HG02798 (cell line): ENCODE data around the gene P2RY8.

ENCODE experiments used
- ATAC-seq: cut with Tn5 transposase; IDR thresholded peaks from one replicate; pipeline ENCODE4 v1.9.1; 2021; ENCODE audit warnings: mild to moderate bottlenecking; ENCODE audit not compliant: unreplicated experiment, poor library complexity

The P2RY8 gene

GRCh38 chrX:1423215-1423614 is 113.8 kb downstream of the P2RY8 start:
- no peak for ATAC-seq

- no peak for ATAC-seq
Measured at GRCh38 chrX:1422135-1422465, 114.9 kb downstream of the P2RY8 start.

GRCh38 chrX:1421433-1422134 is 115.4 kb downstream of the P2RY8 start:
- ATAC-seq, result no peak

GRCh38 chrX:1420371-1420770 is 116.6 kb downstream of the P2RY8 start:
- no peak for ATAC-seq

- ATAC-seq, result no peak
Measured at GRCh38 chrX:1419545-1420355, 117.2 kb downstream of the P2RY8 start.

- no peak for ATAC-seq
Measured at GRCh38 chrX:1418901-1419544, 118.0 kb downstream of the P2RY8 start.

- ATAC-seq, result no peak
Measured at GRCh38 chrX:1417921-1418771, 118.8 kb downstream of the P2RY8 start.

- ATAC-seq, result no peak
Measured at GRCh38 chrX:1416965-1417760, 119.8 kb downstream of the P2RY8 start.

- ATAC-seq, result no peak
Measured at GRCh38 chrX:1416327-1416784, 120.6 kb downstream of the P2RY8 start.
